SH-SY5Y (cell line): ENCODE data around the gene SATB1.

Experiments used
- GATA2 ChIP-seq: IDR thresholded peaks from 2 replicates; pipeline ENCODE4 v1.6.1; 2011; ENCODE audit warnings: mild to moderate bottlenecking, low read depth, low read length
- GATA3 ChIP-seq: IDR thresholded peaks from 2 replicates; pipeline ENCODE4 v1.6.1; 2011; ENCODE audit warnings: low read depth, mild to moderate bottlenecking, low read length, moderate library complexity

- TF ChIP-seq GATA3 (peak; percentile 74; the same call in 1 of the 2 replicates), GATA2 (peak; percentile 74; the same call in 1 of the 2 replicates)
These were observed 35.0 kb downstream of the SATB1 start for GRCh38 chr3:18390024-18390660.
